Subcutaneous adipose tissue (tissue), 4 donors: ENCODE measurements around the gene KRTAP12-3. TPM values are rescaled to one million over a fixed set of nuclear protein-coding genes. Genes with fewer than 3 reads are reported as not detected.

ENCODE experiments used
- total RNA-seq, 4 donors: library from RNA; depleted of rRNA; stranded (reverse); fragments of >200 nt; gene quantifications; one replicate each; pipeline ENCODE4 v1.1.0, GENCODE V29; 2016
- TF ChIP-seq, protein P1 (sequence below): fragments of 450-650 bp; IDR thresholded peaks from one replicate; pipeline ENCODE4 v1.5.1; 2016; ENCODE audit warnings: low read depth, mild to moderate bottlenecking, control low read depth, antibody characterized with exemption, moderate library complexity

Gene KRTAP12-3
- total RNA-seq, 4 donors from 2014 or later, result not detected

DNA sequence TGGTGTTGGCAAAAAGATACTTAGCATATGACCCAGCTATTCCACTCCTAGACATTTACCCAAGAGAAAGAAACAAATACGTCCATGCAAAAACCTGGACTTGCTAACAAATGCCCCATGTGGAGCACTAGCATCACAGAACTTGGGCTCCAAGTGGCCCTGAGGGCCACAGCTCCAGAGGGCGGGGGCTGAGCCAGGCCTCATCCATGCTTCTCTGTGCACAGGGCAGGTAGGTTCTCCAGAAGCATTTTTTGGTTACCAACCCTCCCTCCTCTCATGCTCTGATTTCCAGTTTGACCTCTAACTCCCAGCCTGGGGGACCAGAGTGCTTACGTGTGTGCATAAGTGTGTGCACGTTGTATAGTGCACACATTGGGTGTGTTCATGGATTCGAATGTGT, 7.0 kb downstream of the KRTAP12-3 start:
- TF ChIP-seq, protein P1, sequence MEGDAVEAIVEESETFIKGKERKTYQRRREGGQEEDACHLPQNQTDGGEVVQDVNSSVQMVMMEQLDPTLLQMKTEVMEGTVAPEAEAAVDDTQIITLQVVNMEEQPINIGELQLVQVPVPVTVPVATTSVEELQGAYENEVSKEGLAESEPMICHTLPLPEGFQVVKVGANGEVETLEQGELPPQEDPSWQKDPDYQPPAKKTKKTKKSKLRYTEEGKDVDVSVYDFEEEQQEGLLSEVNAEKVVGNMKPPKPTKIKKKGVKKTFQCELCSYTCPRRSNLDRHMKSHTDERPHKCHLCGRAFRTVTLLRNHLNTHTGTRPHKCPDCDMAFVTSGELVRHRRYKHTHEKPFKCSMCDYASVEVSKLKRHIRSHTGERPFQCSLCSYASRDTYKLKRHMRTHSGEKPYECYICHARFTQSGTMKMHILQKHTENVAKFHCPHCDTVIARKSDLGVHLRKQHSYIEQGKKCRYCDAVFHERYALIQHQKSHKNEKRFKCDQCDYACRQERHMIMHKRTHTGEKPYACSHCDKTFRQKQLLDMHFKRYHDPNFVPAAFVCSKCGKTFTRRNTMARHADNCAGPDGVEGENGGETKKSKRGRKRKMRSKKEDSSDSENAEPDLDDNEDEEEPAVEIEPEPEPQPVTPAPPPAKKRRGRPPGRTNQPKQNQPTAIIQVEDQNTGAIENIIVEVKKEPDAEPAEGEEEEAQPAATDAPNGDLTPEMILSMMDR, result no peak

DNA sequence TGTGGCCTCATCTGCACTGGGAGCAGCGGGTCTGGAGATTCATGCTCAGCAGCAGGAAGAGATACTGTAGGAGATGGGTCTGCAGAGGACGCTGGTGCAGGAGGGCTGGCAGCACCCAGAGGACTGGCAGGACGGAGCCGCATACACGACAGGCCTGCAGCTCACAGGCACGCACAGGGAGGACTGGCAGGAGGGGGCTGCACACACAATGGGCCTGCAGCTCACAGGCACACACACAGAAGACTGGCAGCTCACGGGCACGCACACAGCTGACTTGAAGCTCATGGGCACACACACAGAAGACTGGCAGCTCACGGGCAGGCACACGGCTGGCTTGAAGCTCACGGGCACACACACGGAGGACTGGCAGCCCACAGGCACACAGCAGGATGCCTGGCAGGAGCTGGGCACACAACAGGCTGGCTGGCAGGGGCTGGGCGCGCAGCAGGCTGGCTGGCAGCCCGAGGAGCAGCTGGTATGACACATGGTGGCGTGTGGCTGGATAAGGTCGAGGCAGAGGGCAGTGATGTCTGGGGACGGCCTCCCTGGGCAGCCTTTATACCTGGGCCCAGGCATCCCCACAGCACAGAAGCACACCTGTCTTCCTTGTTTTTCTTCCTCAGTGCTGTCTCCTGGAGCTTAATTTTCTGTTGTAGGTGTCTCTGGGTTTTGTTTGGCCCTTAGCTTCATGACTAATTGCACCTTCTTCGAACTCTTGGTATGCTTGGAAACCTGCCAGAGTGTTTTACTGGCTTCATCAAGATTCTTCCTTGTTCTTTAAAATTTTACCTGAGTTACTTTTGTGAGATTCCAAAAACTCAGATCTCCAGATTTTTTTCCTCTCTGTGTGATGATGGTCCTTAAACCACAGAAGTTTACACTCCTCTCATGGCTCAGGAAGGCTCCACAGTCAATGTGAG, 8.9 kb downstream of the KRTAP12-3 start, which contains the start of gene KRTAP12-2:
KRTAP12-2 (minus strand) TSS at position 527 of the 920 bp plus-strand sequence; CDS start at position 486, 41 bp downstream.
- TF ChIP-seq, protein P1, result no peak

DNA sequence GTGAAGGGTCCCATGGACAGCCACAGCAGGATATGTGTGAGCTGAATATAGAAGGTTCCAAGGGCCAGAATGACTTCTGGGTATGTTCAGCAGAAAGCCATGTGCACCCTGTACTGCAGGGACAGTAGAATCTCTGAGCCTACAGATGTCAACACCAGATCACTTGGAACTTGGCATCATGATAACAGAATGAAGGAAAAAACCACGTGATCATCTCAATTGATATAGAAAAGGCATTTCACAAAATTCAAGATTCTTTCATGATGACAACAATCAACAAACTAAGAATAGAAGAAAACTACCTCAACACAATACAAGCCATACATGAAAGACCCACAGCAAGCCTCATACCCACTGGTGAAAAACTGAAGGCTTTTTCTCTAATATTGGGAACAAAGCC, 9.9 kb downstream of the KRTAP12-3 start:
- TF ChIP-seq, protein P1, result no peak

DNA sequence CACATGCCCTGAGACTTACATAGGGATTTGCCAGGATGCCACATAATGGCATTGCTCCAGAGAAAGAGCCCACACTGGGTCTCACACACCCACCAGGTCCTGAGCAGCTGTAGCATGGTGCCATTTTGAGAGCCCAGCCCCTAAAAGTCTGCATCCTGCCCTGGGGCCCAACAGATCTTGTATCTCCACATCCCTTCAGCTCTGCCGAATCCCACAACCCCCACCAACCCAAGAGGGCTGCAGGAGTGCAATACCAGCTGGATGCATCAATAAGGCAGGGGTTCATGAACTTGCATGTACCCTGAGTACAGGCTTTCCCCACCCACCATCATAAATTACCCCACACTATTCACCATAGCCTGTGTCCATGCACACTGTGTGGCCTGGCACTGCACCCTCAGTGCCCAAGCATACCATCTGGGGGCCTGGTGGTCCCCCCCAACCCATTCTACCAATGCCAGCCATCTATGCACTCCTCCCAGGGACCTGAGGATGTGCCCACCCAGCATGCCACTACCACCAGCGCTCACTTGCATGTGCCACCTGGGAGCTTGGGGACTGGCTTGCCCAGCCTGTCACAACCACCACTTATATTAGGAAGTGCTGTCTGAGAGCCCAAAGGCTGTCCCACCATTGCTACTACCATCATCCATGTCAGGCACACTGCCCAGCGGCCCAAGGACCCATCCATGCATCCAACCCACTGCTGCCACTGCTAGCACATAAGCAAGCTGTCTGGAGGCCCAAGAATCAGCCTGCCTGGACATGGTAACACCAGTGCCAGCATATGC, 13.1 kb downstream of the KRTAP12-3 start:
- TF ChIP-seq, protein P1, result no peak

DNA sequence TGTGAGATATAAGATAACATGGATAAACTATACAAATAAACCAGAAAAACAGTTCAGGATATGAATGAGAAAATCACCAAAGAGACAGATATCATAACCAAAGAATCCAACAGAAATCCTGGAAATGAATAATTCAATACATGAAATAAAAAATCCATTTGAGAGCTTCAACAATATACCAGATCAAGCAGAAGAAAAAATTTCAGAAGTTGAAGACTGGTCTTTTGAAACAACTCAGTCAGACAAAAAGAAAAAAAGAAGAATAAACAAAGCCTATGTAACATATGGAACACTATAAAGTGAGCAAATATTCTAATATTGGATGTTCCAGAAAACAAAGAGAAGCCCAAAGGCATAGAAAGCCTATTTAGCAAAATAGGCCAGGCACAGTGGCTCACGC, 14.2 kb downstream of the KRTAP12-3 start:
- TF ChIP-seq, protein P1, result no peak

DNA sequence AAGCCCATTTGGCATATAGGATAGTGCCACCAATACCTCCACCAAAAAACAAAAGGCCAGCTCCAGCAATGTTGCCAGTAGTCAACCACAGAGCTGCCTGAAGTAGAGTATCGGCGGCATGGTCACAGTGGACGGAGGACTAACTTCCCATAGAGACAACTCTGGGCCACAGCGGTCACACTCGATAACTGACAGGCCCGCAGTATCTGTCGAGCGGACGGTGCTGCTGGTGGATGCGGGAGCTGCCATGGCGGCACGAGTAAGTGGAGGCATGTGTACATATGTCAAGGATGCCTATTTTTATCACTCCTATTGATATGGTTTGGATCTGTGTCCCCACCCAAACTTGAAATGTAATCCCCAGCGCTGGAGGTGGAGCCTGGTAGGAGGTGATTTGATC, 20.1 kb downstream of the KRTAP12-3 start:
- TF ChIP-seq, protein P1, result no peak

DNA sequence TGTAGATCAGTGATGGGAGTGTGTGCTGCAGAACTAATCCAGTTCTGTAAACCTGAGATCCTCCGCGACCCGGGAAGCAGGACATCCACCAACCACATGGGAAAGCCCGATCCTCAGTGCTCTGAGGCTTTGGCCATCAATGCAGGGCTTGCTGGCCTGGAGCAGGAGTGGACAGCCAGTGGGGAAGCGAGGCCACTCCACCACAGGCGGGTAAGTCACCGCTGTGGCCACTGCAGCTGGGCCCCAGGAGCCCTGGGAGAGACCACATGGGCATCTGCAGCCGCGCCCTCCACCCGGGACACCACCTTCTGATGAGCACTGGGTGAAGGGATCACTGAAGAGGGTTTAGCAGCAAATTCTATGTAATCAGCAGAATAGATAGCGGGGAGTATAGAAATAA, 23.4 kb downstream of the KRTAP12-3 start:
- TF ChIP-seq, protein P1, result no peak
